ENCODE results near the gene TMUB2.

TMUB2 gene

GRCh38 chr17:44209786-44210341 lies 23.1 kb downstream of the TMUB2 start:
- H3K27me3 ChIP-seq (ENCODE audit: control insufficient read depth, insufficient read depth, low read length), result no peaks in the 10 kb centered on the region
- H3K9ac ChIP-seq (ENCODE audit: low read length), result peak overlapping the region; percentile 40
- no peak overlapping the region for H3K4me3 ChIP-seq (ENCODE audit: low read length)
- H3K4me1 ChIP-seq (ENCODE audit: control insufficient read depth, insufficient read depth, low read length), result peaks cover 13% of the 10 kb centered on the region
- peaks cover 41% of the 10 kb centered on the region for H3K36me3 ChIP-seq (ENCODE audit: control insufficient read depth, insufficient read depth, low read length)
- no peaks in the 10 kb centered on the region for H3K9me3 ChIP-seq (ENCODE audit: control insufficient read depth, low read length)

- Histone ChIP-seq H3K4me1 (ENCODE audit: control insufficient read depth, insufficient read depth, low read length) (peaks cover 13% of the 10 kb centered on the region), H3K9ac (ENCODE audit: low read length) (peak overlapping the region; percentile 40), H3K27me3 (ENCODE audit: control insufficient read depth, insufficient read depth, low read length) (no peaks in the 10 kb centered on the region), H3K36me3 (ENCODE audit: control insufficient read depth, insufficient read depth, low read length) (peaks cover 45% of the 10 kb centered on the region), H3K9me3 (ENCODE audit: control insufficient read depth, low read length) (no peaks in the 10 kb centered on the region), H3K4me3 (ENCODE audit: low read length) (no peak overlapping the region)
Measured at GRCh38 chr17:44210342-44211192, 23.8 kb downstream of the TMUB2 start.

GRCh38 chr17:44211281-44212265 lies 24.8 kb downstream of the TMUB2 start:
- Histone ChIP-seq H3K36me3 (ENCODE audit: control insufficient read depth, insufficient read depth, low read length) (peaks cover 51% of the 10 kb centered on the region), H3K4me3 (ENCODE audit: low read length) (no peak overlapping the region), H3K9me3 (ENCODE audit: control insufficient read depth, low read length) (no peaks in the 10 kb centered on the region), H3K27me3 (ENCODE audit: control insufficient read depth, insufficient read depth, low read length) (no peaks in the 10 kb centered on the region), H3K4me1 (ENCODE audit: control insufficient read depth, insufficient read depth, low read length) (peaks cover 14% of the 10 kb centered on the region), H3K9ac (ENCODE audit: low read length) (no peak overlapping the region)

- H3K4me1 ChIP-seq (ENCODE audit: control insufficient read depth, insufficient read depth, low read length), result peaks cover 25% of the 10 kb centered on the region
Measured at GRCh38 chr17:44212507-44213402, 26.0 kb downstream of the TMUB2 start.

GRCh38 chr17:44213403-44214229 lies 26.8 kb downstream of the TMUB2 start:
- Histone ChIP-seq H3K4me3 (ENCODE audit: low read length) (no peak overlapping the region), H3K4me1 (ENCODE audit: control insufficient read depth, insufficient read depth, low read length) (peaks cover 30% of the 10 kb centered on the region), H3K27me3 (ENCODE audit: control insufficient read depth, insufficient read depth, low read length) (no peaks in the 10 kb centered on the region), H3K9me3 (ENCODE audit: control insufficient read depth, low read length) (no peaks in the 10 kb centered on the region), H3K9ac (ENCODE audit: low read length) (no peak overlapping the region), H3K36me3 (ENCODE audit: control insufficient read depth, insufficient read depth, low read length) (peaks cover 40% of the 10 kb centered on the region)

More at GRCh38 chr17:44212507-44213402, 26.0 kb downstream of the TMUB2 start:
- no peaks in the 10 kb centered on the region for H3K9me3 ChIP-seq (ENCODE audit: control insufficient read depth, low read length)
- H3K4me3 ChIP-seq (ENCODE audit: low read length), result no peak overlapping the region
- no peaks in the 10 kb centered on the region for H3K27me3 ChIP-seq (ENCODE audit: control insufficient read depth, insufficient read depth, low read length)
- peaks cover 44% of the 10 kb centered on the region for H3K36me3 ChIP-seq (ENCODE audit: control insufficient read depth, insufficient read depth, low read length)
- H3K9ac ChIP-seq (ENCODE audit: low read length), result no peak overlapping the region

GRCh38 chr17:44214230-44214494 lies 27.4 kb downstream of the TMUB2 start:
- Histone ChIP-seq H3K9ac (ENCODE audit: low read length) (no peak overlapping the region), H3K4me3 (ENCODE audit: low read length) (no peak overlapping the region), H3K27me3 (ENCODE audit: control insufficient read depth, insufficient read depth, low read length) (no peaks in the 10 kb centered on the region), H3K4me1 (ENCODE audit: control insufficient read depth, insufficient read depth, low read length) (peaks cover 30% of the 10 kb centered on the region), H3K9me3 (ENCODE audit: control insufficient read depth, low read length) (no peaks in the 10 kb centered on the region), H3K36me3 (ENCODE audit: control insufficient read depth, insufficient read depth, low read length) (peaks cover 36% of the 10 kb centered on the region)

- H3K9me3 ChIP-seq (ENCODE audit: control insufficient read depth, low read length), result no peaks in the 10 kb centered on the region
- no peak overlapping the region for H3K9ac ChIP-seq (ENCODE audit: low read length)
- H3K36me3 ChIP-seq (ENCODE audit: control insufficient read depth, insufficient read depth, low read length), result peaks cover 29% of the 10 kb centered on the region
- peaks cover 29% of the 10 kb centered on the region for H3K4me1 ChIP-seq (ENCODE audit: control insufficient read depth, insufficient read depth, low read length)
- no peak overlapping the region for H3K4me3 ChIP-seq (ENCODE audit: low read length)
- H3K27me3 ChIP-seq (ENCODE audit: control insufficient read depth, insufficient read depth, low read length), result no peaks in the 10 kb centered on the region
Measured at GRCh38 chr17:44214896-44215295, 28.1 kb downstream of the TMUB2 start.

GRCh38 chr17:44216173-44216572 lies 29.4 kb downstream of the TMUB2 start:
- Histone ChIP-seq H3K4me1 (ENCODE audit: control insufficient read depth, insufficient read depth, low read length) (peaks cover 18% of the 10 kb centered on the region), H3K9ac (ENCODE audit: low read length) (no peak overlapping the region), H3K27me3 (ENCODE audit: control insufficient read depth, insufficient read depth, low read length) (no peaks in the 10 kb centered on the region), H3K4me3 (ENCODE audit: low read length) (no peak overlapping the region), H3K9me3 (ENCODE audit: control insufficient read depth, low read length) (no peaks in the 10 kb centered on the region), H3K36me3 (ENCODE audit: control insufficient read depth, insufficient read depth, low read length) (peaks cover 21% of the 10 kb centered on the region)

GRCh38 chr17:44216694-44217093 lies 29.9 kb downstream of the TMUB2 start:
- Histone ChIP-seq H3K9me3 (ENCODE audit: control insufficient read depth, low read length) (no peaks in the 10 kb centered on the region), H3K36me3 (ENCODE audit: control insufficient read depth, insufficient read depth, low read length) (peaks cover 16% of the 10 kb centered on the region), H3K9ac (ENCODE audit: low read length) (no peak overlapping the region), H3K27me3 (ENCODE audit: control insufficient read depth, insufficient read depth, low read length) (no peaks in the 10 kb centered on the region), H3K4me1 (ENCODE audit: control insufficient read depth, insufficient read depth, low read length) (peaks cover 18% of the 10 kb centered on the region), H3K4me3 (ENCODE audit: low read length) (no peak overlapping the region)

- Histone ChIP-seq H3K4me3 (ENCODE audit: low read length) (no peak overlapping the region), H3K4me1 (ENCODE audit: control insufficient read depth, insufficient read depth, low read length) (peaks cover 26% of the 10 kb centered on the region), H3K9ac (ENCODE audit: low read length) (peak overlapping the region; percentile 47), H3K9me3 (ENCODE audit: control insufficient read depth, low read length) (no peaks in the 10 kb centered on the region), H3K27me3 (ENCODE audit: control insufficient read depth, insufficient read depth, low read length) (no peaks in the 10 kb centered on the region), H3K36me3 (ENCODE audit: control insufficient read depth, insufficient read depth, low read length) (peaks cover 15% of the 10 kb centered on the region)
Measured at GRCh38 chr17:44217738-44218343, 31.1 kb downstream of the TMUB2 start.

All from mucosa of stomach (tissue), 1 donor.